NCI-H1092 treated with DMSO at 0.1 percent for 48 hours (cell line): ENCODE data around the gene TDO2.
"Not testable (repeated sequence)": the region's sequence is repeated elsewhere in the genome, so short reads cannot be mapped to it uniquely, and the experiment has no call there.

Experiments used
- DNase-seq: peaks from one replicate; lab custom pipeline; 2025; lab: John Stamatoyannopoulos, UW

Gene TDO2

DNA sequence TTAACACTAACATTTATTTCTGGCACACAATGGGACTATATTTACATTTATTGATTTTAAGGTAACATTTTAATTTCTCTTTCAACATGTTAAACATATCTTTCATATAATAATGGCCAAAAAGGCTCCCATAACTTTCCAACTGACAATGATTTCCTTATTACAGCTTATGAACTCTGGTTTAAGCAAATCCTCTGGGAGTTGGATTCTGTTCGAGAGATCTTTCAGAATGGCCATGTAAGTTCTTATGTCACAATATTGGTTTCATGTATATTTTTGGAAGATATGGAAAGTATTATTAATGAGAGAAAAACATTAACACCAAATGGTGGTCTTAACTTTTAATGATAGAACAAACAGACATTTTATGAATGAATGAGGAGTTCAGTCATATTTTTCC lies 4.1 kb downstream of the TDO2 start:
- DNase-seq: no peak

DNA sequence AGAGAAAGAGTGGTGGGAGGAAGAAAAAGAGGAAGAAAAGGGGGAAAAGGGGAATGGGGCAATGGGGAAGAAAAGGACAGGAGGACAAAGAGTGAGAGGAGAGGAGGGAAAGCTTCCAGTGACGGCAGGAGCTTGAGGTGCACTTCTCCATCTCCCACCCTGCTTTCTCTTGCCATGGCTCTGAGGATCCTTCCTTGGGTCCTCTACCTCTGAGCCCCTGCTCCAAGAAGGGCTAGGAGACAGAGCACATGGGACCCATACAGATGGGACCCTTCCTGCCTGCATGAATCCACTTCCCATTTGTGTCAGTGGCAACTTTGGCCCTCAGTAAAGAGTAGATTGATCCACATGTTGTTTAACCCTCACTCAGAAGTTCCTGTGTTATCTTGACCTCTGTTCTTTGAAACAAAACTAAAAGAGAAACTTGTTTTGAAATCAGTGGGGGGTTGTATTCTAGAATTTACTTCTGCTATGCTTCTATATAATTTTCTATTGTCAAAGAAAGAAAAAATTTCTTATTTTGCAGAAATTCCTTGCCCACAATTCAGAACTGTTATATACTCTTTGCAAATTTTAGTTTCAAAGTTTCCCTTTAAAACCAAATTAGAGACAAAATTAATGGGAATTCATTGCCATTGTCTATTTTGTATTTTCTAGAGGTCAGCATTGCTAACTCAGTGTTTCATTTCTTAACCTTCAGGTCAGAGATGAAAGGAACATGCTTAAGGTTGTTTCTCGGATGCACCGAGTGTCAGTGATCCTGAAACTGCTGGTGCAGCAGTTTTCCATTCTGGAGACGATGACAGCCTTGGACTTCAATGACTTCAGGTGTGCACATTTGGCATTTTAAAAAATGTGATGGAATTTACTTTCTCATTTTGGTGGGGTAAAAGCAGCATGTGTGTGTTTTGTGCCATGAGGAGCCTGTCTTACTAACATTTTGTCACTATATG lies 5.0 kb downstream of the TDO2 start:
- no peak for DNase-seq

DNA sequence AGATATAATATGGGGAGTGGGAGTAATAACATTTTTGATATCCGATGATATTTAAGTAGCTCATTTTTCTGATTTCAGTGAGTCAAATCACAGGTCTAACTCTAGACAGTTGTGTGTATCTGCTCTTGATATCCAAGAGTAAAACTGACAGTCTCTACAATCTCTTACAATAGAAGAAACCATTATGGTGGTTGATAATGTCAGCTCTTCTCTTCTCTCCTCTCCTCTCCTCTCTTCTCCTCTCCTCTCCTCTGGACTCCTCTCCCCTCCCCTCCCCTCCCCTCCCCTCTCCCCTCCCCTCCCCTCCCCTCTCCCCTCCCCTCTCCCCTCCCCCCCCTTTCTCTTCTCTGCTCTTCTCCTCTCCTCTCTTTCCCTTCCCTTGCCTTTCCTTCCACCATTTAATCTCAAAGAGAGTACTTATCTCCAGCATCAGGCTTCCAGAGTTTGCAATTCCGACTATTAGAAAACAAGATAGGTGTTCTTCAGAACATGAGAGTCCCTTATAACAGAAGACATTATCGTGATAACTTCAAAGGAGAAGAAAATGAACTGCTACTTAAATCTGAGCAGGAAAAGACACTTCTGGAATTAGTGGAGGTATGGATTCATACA lies 6.2 kb downstream of the TDO2 start:
- no peak for DNase-seq

DNA sequence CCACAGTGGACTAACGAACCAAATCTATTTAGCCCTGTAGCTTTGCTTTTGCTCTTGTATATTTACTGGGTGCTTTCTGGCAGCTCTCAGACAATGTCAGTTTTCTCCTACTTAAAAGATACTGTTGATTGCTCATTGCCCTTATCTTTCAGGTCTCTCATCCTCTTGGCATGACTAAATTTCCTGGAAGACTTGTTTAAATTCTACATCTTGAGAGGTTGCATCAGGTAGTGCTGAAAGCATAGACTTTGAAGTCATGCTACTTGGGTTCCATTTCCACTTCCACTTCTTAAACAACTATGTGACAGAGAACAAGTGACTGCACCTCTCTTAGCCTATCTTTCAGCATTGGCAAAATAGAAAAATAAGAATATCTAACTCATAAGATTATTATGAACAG lies 8.4 kb downstream of the TDO2 start:
- DNase-seq: no peak

DNA sequence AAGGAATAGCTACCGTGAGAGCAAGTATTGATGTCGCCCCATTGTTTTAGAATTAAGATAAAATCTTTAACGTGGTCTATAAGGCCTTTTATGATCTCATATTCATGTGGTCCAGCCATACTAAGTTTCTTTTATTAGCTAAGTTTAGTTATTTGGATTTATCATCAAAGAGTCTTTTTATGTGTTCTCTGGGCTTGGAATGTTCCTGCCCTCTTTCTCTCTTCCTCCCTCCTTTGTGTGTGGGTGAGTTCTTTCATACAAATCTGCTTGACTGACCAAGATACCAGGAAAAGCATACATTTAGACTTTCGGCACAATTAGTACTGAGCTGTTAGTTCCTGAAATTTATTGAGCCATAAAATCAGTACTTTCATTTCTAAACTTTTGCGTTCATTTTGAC lies 11.3 kb downstream of the TDO2 start:
- no peak for DNase-seq

DNA sequence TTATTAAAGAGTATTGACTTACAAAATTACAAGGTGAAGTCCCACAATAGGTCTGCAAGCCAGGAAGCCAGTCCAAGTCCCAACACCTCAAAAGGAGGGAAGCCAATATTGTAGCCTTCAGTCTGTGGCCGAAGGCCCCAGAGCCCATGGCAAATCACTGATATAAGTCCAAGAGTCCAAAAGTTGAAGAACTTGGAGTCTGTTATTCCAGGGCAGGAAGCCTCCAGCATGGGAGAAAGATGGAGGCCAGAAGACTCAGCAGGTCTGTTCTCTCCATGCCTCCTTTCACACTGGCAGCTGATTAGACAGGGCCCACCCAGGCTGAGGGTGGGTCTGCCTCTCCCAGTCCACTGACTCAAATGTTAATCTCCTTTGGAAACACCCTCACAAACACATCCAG lies 18.1 kb downstream of the TDO2 start:
- DNase-seq: no peak

DNA sequence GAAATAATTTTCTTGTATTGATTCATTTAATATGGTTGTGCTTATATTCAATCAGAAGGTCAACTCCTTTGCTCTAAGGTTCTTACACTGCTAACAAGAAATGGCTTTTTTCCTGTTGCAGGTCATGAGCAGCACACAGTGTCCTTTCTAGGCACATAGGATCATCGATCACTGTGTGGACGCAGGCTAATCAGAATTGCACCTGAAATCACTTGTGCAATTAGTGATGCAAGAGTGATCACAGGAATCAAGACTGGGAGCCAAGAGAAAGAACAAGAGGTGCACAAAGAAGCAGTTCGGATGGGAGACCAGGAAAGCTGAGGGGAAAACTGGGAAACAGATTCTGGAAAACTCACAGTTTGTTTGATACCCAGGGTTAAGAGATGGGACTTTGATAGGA lies 21.1 kb downstream of the TDO2 start:
- no peak for DNase-seq

DNA sequence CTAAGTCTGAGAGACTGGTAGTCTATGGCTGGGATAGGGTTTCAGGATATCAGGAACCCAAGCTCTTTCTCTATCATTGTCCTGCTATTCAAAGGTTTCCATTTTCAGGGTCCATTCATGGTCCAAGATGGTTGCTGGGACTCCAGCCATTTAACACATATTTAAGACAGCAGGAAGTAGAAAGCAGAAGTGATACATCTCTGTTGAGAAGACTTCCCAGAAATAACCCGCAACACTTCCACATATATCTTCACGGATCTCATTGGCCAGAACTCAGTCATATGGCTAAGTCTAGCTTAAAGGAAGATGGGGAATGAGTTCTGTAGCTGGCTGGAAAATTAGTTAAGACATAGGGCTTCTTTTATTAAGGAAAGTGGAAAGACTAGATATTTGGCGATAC lies 26.3 kb downstream of the TDO2 start:
- no peak for DNase-seq

DNA sequence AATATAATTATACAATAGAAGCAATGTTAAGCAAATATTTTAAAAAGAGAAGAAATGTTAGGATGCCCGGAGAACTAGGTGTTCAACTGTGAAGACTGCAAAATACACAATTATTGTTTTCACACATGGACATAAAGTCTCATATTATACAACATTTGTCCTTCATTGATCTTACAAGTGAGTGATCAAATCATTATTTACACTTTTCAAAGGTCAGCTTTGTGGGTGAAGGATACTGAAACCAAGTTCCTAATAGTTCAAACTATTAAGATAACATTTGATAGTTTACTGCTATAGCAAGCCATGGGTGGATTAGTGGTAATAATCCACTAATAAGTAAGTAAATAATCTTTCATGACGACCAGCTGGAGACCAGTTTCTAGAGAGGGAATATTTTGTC lies 26.8 kb downstream of the TDO2 start:
- DNase-seq: no peak

DNA sequence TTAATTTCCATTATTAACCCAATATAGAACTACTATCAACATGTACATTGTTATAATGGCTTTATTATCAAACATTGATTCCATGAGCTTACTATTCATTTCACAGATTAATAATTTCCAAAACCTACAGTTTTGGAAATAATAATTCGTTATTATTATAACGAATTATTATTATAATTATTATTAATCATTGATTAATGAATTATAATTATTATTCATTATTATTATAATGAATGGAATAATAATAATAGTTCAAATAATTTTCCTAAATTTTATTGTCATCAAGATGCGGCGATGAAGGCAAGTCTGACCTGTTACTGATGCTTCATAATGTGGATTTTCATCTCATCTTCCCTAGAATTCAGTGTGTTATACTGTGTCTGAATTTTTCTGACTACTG lies 28.1 kb downstream of the TDO2 start:
- no peak for DNase-seq

DNA sequence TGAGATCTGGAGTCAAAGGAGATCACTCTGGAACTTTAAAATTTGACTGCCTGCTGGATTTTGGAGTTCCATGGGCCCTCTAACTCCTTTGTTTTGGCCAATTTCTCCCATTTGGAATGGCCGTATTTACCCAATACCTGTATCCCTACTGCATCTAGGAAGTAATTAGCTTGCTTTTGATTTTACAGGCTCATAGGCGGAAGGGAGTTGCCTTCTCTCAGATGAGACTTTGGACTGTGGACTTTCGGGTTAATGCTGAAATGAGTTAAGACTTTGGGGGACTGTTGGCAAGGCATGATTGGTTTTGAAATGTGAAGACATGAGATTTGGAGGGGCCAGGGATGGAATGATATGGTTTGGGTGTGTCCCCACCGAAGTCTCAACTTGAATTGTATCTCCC lies 31.1 kb downstream of the TDO2 start:
- not testable (repeated sequence) for DNase-seq

DNA sequence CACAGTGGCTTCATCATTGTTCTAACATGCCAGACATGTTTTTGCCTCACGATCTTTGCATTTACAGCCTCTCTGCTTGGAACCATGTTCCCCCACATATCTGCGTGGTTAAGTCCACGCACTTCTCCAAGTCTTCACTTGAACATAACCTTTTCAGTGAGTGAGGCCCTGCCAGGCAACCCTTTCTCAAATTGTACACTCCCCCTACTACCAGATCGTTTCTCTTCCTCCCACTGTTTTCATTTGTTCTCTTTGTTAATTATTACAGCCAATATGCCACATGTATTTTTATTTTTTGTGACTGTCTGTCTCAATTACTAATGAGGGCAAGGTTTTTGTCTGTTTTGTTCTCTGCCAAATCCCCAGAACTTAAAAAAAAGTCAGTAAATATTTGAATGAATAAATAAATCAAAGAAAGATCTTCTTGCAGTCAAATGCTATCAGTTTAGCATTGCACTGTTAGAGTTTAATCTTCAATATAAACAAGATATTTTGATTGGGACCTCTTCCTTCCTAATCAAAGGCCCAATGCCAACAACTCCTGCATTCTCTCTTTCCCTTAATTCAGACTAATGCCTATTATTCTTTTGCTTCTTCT lies 32.0 kb downstream of the TDO2 start:
- no peak for DNase-seq

DNA sequence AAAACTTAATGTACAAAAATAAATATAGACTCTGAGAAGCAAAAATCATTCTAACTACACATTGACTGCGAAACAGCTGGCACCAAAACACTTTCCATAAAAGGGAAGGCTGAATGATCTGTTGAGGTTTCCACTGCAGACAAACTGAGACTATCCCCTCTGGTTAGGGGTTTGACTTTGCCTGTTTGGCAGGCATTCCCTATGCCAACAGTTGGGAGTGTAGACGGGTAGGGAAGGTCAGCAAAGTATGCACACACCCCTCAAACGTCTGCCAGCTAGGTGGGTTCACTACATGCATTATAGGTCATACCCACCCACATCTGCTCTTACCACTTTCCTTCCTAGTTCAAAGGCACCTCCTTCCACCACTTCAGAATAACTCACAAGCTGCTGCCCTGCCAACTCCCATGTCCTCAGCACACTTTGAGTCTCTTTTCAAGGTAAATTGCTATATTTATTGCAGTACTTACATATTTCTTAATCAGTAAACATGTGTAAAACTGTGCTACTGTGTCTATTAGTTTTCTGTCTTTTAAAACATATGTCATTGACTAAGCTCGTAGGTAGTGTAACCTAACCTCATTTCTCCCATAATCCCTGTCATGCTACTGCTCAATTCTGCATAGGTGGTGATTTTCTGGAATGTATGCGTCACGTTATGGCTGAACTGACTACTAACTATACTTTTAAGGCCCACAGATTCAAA lies 37.7 kb downstream of the TDO2 start:
- no peak for DNase-seq

DNA sequence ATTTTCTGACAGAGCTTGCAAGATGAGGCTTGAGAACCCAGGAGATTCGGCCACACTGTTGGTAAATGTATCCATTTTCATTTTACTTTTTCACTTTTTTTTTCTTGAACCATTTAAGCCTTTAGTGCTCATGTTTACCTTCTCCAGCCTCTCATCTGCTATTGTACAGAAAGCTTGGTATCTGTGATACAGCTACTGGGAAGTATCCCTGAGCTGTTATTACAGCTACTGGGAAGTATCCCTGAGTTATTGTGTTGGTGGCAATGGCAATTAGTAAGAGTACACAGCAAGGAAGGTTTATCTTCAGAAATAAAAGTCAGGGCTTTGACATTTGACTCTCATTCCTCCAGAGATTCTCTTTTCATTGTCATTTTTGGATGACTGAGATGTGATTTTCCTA lies 38.3 kb downstream of the TDO2 start:
- no peak for DNase-seq

DNA sequence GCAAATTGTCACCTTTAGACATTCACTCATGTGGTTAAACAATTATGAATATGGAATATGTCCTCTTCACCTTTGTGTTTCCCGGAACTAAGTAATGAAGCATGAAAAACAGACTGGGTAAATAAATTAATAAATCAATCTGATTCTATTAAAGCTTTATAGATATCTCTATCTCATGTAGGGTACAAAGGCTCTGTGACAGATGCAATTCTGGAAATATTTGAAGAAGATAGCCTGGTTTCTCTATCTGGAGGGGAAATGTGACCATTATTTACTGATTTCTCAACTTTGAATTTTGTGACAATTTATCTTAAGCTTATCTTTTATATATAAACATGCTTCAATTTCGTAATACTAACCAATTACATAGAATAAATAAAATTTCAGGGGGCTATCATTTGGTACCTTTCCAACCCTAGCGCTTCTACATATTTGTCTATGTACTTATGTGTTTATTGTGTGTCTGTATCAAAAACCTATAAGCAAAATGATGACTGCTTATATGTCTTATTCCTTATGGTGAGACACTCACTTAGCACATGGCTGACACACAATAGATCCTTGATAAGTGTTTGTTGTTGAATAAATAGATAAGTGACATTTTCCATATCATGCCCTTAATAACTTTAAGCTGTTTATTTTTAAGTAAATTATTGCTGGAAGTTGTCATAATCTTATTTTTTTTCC lies 40.3 kb downstream of the TDO2 start:
- no peak for DNase-seq

DNA sequence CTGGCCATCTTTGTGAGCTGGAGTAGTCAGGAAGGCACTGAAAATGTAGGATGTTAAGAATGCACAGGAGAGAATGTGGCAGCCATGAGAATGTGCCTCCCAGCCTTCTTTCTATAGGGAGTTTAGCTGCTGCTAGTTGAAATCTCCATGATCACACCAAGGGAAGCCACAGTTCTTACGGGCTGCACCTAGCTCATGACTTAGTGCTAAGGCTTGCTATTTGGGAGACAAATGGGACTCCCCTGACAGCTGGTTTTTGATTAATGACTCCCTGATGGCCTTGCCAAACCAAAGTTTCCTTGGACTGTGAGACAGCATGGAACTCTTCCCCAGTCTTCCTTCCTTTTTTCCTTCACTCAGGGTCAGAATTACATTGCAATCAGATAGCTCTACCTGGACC lies 41.0 kb downstream of the TDO2 start:
- no peak for DNase-seq

DNA sequence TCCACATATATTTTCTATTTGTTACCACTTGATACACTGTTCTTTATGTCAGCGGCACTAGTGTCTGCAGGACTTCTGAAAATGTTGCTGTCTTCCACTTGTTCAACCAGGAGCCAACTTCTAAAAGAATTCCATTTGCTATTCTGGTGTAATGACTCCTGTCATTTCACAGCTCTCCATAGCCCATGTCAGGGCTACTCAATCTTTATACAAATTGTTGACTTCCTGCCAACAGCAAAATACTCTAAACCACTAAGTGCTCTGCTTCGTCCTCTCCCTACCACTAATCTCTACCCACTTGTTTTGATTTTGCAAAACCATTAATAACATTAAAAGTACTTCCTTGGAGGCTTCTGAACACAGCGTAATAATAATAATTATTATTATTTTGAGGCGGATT lies 43.0 kb downstream of the TDO2 start:
- DNase-seq: no peak

DNA sequence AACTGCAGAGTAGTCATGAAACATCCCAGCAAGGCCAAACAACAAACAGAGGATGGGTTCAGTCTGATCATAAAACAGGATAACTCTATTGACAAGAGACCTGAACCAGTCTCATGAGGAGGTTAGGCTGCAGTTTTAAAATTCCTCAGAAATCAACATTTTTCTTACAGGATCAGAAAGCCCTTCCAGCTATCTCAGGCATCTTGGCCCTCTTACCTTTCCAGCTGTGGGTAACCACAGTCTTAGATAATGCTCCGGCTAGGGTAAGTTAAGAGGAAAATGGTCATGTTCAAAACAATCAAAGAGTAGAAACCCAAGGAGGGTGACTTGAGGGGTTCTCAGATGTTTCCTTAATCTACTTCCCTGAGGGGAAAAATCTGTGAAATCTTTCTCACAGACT lies 45.0 kb downstream of the TDO2 start:
- no peak for DNase-seq

DNA sequence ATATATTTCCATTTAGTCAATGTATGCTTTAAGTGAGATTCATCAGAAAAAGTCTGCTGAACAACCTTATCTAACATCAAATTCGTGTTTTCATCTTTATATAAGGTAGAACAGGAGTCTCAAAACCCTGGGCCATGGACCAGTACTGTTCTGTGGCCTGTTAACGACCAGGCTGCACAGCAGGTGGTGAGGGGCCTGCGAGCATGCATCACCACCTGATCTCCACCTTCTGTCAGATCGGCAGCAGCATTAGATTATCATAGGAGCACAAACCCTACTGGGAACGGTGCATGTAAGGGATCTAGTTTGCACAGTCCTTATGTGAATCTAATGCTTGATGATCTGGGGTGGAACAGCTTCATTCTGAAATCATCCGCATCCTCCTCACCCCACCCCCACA lies 47.0 kb downstream of the TDO2 start:
- DNase-seq: no peak

DNA sequence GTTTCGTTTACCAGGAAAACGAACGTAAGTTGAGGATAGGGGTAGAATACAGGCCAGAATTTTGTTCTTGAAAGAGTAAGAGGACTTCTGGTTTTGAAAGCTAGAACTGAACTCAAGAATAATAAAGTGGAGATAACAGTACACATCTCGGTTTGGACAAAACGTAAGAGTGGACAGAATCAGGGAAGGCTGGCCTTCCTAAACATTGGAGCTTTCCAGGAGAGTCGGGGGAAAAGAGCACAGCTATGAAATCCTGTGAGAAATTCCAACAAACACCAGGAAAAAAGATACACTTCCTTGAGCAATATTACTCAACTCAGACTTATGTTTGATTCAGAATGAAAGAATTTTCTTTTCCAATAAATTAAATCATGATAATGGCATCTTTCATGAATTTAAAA lies 49.0 kb downstream of the TDO2 start:
- no peak for DNase-seq

DNA sequence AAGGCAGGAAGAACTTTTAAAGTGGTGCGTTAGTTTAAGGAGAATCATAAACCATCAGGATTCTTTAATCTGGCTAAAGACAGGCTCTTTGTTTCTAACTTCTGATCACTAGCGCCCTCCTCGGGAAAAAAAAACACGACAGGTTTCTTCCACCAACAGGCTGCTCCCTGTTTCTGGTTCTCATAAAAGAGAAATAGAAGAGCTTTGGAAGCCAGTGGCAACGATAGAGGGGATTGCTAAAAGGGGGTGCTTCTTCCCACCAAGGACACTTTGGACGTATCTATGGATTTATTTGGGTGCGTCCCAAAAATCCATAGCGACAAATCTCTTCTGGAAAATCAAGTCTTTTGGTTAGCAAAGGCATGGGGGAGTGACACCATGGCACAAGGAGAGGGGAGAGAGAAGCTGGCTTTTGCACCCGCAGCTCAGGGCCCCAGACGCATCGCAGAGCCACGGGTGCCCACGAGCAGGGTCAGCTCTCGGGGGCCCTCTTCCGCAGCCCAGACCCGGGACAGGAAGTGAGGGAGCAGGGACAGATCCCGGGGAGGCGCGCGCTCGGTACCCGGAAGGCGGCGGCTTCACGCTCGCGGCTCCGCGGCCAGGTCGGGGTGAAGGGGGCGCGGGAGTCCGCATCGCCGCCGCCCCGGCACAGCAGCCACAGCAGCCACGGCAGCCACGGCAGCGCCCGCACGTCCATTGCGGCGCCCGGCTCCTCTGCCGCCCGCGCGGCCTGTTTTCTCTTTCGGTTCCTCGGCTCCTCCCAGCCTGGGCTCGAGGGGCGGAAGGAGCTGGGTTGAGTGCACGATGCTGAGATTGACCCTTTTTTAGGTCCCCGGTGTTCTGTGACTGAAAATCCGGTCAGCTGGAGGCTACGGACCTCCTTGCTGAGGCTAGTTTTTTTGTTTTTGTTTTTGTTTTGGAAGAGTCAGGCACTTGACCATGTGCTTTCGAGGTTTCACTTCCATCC lies 49.9 kb downstream of the TDO2 start, which contains the start of gene CTSO:
Gene CTSO (minus strand): TSS at position 716 of the 967 bp plus-strand sequence. CDS start 19 bp downstream, at position 697.
- DNase-seq: peak; percentile 88
